ENCODE measurements around the gene DVL2.

DVL2 gene

GRCh38 chr17:7234083-7234951 lies at the start of gene DVL2:
TSS of gene DVL2 (minus strand) at chr17:7234517. CDS start at chr17:7234262, 255 bp downstream.
- in situ Hi-C loops (cut with MboI; ENCODE audit: low sequenced_read_pairs) = no loop called here

- in situ Hi-C loops (cut with MboI; ENCODE audit: low sequenced_read_pairs) = no loop called here
Observed at GRCh38 chr17:7283471-7284216, 49.3 kb upstream of the DVL2 start.

- in situ Hi-C loops (cut with MboI; ENCODE audit: low sequenced_read_pairs) = no loop called here
Observed at GRCh38 chr17:7282752-7283321, 48.5 kb upstream of the DVL2 start.

GRCh38 chr17:7281953-7282751 lies 47.8 kb upstream of the DVL2 start:
- in situ Hi-C loops (cut with MboI; ENCODE audit: low sequenced_read_pairs) = no loop called here

- in situ Hi-C loops (cut with MboI; ENCODE audit: low sequenced_read_pairs) = no loop called here
Observed at GRCh38 chr17:7281074-7281952, 47.0 kb upstream of the DVL2 start, which contains the start of gene SLC2A4. TSS of gene SLC2A4 (plus strand) at chr17:7281718. CDS start at chr17:7281935, 217 bp downstream.

GRCh38 chr17:7280519-7281073 lies 46.3 kb upstream of the DVL2 start:
- in situ Hi-C loops (cut with MboI; ENCODE audit: low sequenced_read_pairs) = no loop called here

GRCh38 chr17:7279448-7279847 lies 45.1 kb upstream of the DVL2 start:
- in situ Hi-C loops (cut with MboI; ENCODE audit: low sequenced_read_pairs) = no loop called here

GRCh38 chr17:7266784-7267183 lies 32.5 kb upstream of the DVL2 start:
- in situ Hi-C loops (cut with MboI; ENCODE audit: low sequenced_read_pairs) = no loop called here

- in situ Hi-C loops (cut with MboI; ENCODE audit: low sequenced_read_pairs) = no loop called here
Observed at GRCh38 chr17:7263801-7264078, 29.4 kb upstream of the DVL2 start.

GRCh38 chr17:7262935-7263800 lies 28.9 kb upstream of the DVL2 start:
- in situ Hi-C loops (cut with MboI; ENCODE audit: low sequenced_read_pairs) = no loop called here

GRCh38 chr17:7262192-7262934 lies 28.0 kb upstream of the DVL2 start, which contains the start of gene CLDN7:
TSS of gene CLDN7 (minus strand) at chr17:7262478. CDS start at chr17:7262043, 435 bp downstream.
- in situ Hi-C loops (cut with MboI; ENCODE audit: low sequenced_read_pairs) = no loop called here

GRCh38 chr17:7261379-7262191 lies 27.3 kb upstream of the DVL2 start:
- in situ Hi-C loops (cut with MboI; ENCODE audit: low sequenced_read_pairs) = no loop called here

GRCh38 chr17:7260651-7261378 lies 26.5 kb upstream of the DVL2 start:
- in situ Hi-C loops (cut with MboI; ENCODE audit: low sequenced_read_pairs) = no loop called here

- in situ Hi-C loops (cut with MboI; ENCODE audit: low sequenced_read_pairs) = no loop called here
Observed at GRCh38 chr17:7260151-7260550, 25.8 kb upstream of the DVL2 start.

GRCh38 chr17:7259555-7259889 lies 25.2 kb upstream of the DVL2 start:
- in situ Hi-C loops (cut with MboI; ENCODE audit: low sequenced_read_pairs) = no loop called here

GRCh38 chr17:7258731-7259554 lies 24.6 kb upstream of the DVL2 start:
- in situ Hi-C loops (cut with MboI; ENCODE audit: low sequenced_read_pairs) = no loop called here
